ENCODE measurements around the gene KIAA1755. TPM values are rescaled to one million over a fixed set of nuclear protein-coding genes. Genes with fewer than 3 reads are reported as not detected.

Gene KIAA1755
- total and polyA plus RNA-seq, 2 of the 4 experiments (the other 2 are of a cell fraction), result 2.5 to 5.1 TPM

DNA sequence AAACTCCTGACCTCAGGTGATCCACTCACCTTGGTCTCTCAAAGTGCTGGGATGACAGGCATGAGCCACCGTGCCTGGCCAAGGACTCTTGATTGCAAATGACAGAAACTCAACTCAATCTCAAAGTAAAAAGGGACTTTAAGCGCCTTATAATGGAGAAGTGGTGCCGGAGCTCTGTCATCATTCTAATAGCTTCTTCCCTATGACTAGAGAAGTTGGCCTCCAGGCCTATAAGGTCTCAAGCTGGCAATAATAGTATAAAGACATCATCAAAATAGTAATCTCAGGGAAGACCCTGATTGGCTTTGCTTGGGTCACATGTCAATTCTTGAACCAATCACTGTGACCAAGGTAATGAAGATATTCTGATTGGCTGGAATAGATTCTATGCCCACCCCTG lies 8.5 kb upstream of the KIAA1755 start:
- Histone ChIP-seq H2BK5ac (ENCODE audit: low read depth, low read length, poor library complexity, severe bottlenecking) (no peak overlapping the region), H3K79me1 (ENCODE audit: low read depth in 1 of 2, low read length in 2 of 2) (no peaks in the 10 kb centered on the region), H3K4me2 (ENCODE audit: low read depth, low read length) (no peak overlapping the region), H3K23ac (ENCODE audit: low read depth, low read length) (no peak overlapping the region), H3K36me3 (ENCODE audit: control insufficient read depth, insufficient read depth, low read length) (no peaks in the 10 kb centered on the region), H3K27me3 (ENCODE audit: control insufficient read depth, insufficient read depth, low read length) (no peaks in the 10 kb centered on the region), H3K9me1 (ENCODE audit: insufficient read depth, low read length) (peaks cover 10% of the 10 kb centered on the region), H3K4me1 (ENCODE audit: control insufficient read depth, insufficient read depth, low read length) (peaks cover 21% of the 10 kb centered on the region), H3K56ac (ENCODE audit: extremely low read depth, insufficient read depth, low read length) (no peak overlapping the region), H3K9me3 (ENCODE audit: control insufficient read depth, insufficient read depth, low read length) (no peaks in the 10 kb centered on the region), H3K27ac (ENCODE audit: insufficient read depth, low read length) (no peak overlapping the region), H2AK9ac (replicated peaks; ENCODE audit: low read depth, low read length, poor library complexity) (no peak overlapping the region), H3K9ac (ENCODE audit: low read depth, low read length) (no peak overlapping the region), H4K8ac (ENCODE audit: low read depth in 2 of 2, low read length in 2 of 2) (no peak overlapping the region), H4K91ac (ENCODE audit: insufficient read depth, low read depth, low read length) (no peak overlapping the region), H3K18ac (ENCODE audit: low read depth, low read length) (no peak overlapping the region), H2BK20ac (ENCODE audit: low read depth, low read length) (peak overlapping the region; percentile 87; the same call in 1 of the 2 replicates), H2AFZ (replicated peaks; ENCODE audit: low read length, poor library complexity) (no peak overlapping the region), H3K4me3 (ENCODE audit: insufficient read depth, low read depth, low read length) (no peak overlapping the region), H3K14ac (replicated peaks; ENCODE audit: low read depth, low read length) (peak overlapping the region; percentile 11; the same call in 1 of the 2 replicates), H3K4ac (ENCODE audit: low read depth, low read length) (peak overlapping the region; percentile 75; the same call in 1 of the 2 replicates), H4K20me1 (ENCODE audit: insufficient read depth, low read length) (no peaks in the 10 kb centered on the region), H2BK120ac (ENCODE audit: low read depth, low read length) (0 out of 2 replicates have a peak overlapping the region, but pooled peaks have one; percentile 86), H4K5ac (ENCODE audit: low read depth, low read length) (no peak overlapping the region), H2BK15ac (ENCODE audit: low read depth, low read length) (0 out of 3 replicates have a peak overlapping the region, but pooled peaks have one; percentile 98), H2AK5ac (ENCODE audit: low read depth, low read length) (no peak overlapping the region)
- in situ Hi-C loops (cut with MboI; ENCODE audit: low sequenced_read_pairs), result no loop called here
- POLR2A ChIA-PET (ENCODE audit: unreplicated experiment), result no interaction called here
- CTCF ChIA-PET, result no interaction called here
- no CpG with 5 or more reads among the region's 3 CpGs for WGBS, 2 experiments (ENCODE audit: extremely low coverage in 2 of 2, insufficient read length in 1 of 2)
- no peak for ATAC-seq (ENCODE audit: low read depth)
- DNase-seq, result no peak
- intact Hi-C loops (cut with micrococcal nuclease), result no loop called here
- TF ChIP-seq CHD1 (IDR thresholded peaks at IDR 0.05; ENCODE audit: low read depth, low read length), result no peak
- TF ChIP-seq MAFK (IDR thresholded peaks at IDR 0.05; ENCODE audit: low read depth, low read length), result no peak
- TF ChIP-seq USF2 (IDR thresholded peaks at IDR 0.05; ENCODE audit: low read depth, low read length), result peak; percentile 45; the same call in 1 of the 2 replicates
- TF ChIP-seq CEBPB (IDR thresholded peaks at IDR 0.05; ENCODE audit: low read depth, low read length), result no peak
- TF ChIP-seq FOS (IDR thresholded peaks at IDR 0.05; ENCODE audit: low read depth, low read length), result no peak
- dilution Hi-C loops (cut with HindIII; ENCODE audit: low sequenced_read_pairs, unreplicated experiment), result no loop called here
- no TSS peak for BruUV-seq (replicated peaks)

Measured in IMR-90 (cell line).